HG02970 (cell line): ENCODE results near the gene NFU1.

Experiments used
- ATAC-seq: cut with Tn5 transposase; IDR thresholded peaks from one replicate; pipeline ENCODE4 v1.9.1; 2021; ENCODE audit warnings: mild to moderate bottlenecking, moderate library complexity, moderate number of reproducible peaks; ENCODE audit not compliant: unreplicated experiment, low FRiP score

NFU1 gene

GRCh38 chr2:69390001-69390400, 47.2 kb downstream of the NFU1 start:
- ATAC-seq = no peak

GRCh38 chr2:69389271-69389670, 48.0 kb downstream of the NFU1 start:
- ATAC-seq = no peak

GRCh38 chr2:69387770-69388481, 49.3 kb downstream of the NFU1 start:
- no peak for ATAC-seq

GRCh38 chr2:69386789-69387734, 50.2 kb downstream of the NFU1 start, which contains the start of gene GFPT1:
Gene GFPT1, minus strand, starts transcription at chr2:69387227. Its CDS starts 156 bp downstream, at chr2:69387071.
- peak; percentile 83 for ATAC-seq

GRCh38 chr2:69386360-69386759, 50.9 kb downstream of the NFU1 start:
- ATAC-seq = no peak

GRCh38 chr2:69385443-69386151, 51.6 kb downstream of the NFU1 start:
- no peak for ATAC-seq

GRCh38 chr2:69384618-69385081, 52.6 kb downstream of the NFU1 start:
- no peak for ATAC-seq

GRCh38 chr2:69383176-69383812, 53.9 kb downstream of the NFU1 start:
- no peak for ATAC-seq

GRCh38 chr2:69382547-69382946, 54.7 kb downstream of the NFU1 start:
- ATAC-seq = no peak

GRCh38 chr2:69381337-69381737, 55.9 kb downstream of the NFU1 start:
- no peak for ATAC-seq

- no peak for ATAC-seq
Measured at GRCh38 chr2:69380072-69380917, 56.9 kb downstream of the NFU1 start.

GRCh38 chr2:69376403-69376802, 60.8 kb downstream of the NFU1 start:
- ATAC-seq = no peak

- no peak for ATAC-seq
Measured at GRCh38 chr2:69375494-69376353, 61.5 kb downstream of the NFU1 start.

- no peak for ATAC-seq
Measured at GRCh38 chr2:69372767-69373166, 64.5 kb downstream of the NFU1 start.

GRCh38 chr2:69369802-69370201, 67.4 kb downstream of the NFU1 start:
- no peak for ATAC-seq

- ATAC-seq = no peak
Measured at GRCh38 chr2:69368588-69368987, 68.6 kb downstream of the NFU1 start.

GRCh38 chr2:69359371-69359770, 77.9 kb downstream of the NFU1 start:
- ATAC-seq = no peak

GRCh38 chr2:69358914-69359313, 78.3 kb downstream of the NFU1 start:
- ATAC-seq = no peak
